ENCODE measurements around the gene MUC2.
A peak's percentile ranks its signal among the peaks of the same experiment; 100 is the strongest.

MUC2 gene

DNA sequence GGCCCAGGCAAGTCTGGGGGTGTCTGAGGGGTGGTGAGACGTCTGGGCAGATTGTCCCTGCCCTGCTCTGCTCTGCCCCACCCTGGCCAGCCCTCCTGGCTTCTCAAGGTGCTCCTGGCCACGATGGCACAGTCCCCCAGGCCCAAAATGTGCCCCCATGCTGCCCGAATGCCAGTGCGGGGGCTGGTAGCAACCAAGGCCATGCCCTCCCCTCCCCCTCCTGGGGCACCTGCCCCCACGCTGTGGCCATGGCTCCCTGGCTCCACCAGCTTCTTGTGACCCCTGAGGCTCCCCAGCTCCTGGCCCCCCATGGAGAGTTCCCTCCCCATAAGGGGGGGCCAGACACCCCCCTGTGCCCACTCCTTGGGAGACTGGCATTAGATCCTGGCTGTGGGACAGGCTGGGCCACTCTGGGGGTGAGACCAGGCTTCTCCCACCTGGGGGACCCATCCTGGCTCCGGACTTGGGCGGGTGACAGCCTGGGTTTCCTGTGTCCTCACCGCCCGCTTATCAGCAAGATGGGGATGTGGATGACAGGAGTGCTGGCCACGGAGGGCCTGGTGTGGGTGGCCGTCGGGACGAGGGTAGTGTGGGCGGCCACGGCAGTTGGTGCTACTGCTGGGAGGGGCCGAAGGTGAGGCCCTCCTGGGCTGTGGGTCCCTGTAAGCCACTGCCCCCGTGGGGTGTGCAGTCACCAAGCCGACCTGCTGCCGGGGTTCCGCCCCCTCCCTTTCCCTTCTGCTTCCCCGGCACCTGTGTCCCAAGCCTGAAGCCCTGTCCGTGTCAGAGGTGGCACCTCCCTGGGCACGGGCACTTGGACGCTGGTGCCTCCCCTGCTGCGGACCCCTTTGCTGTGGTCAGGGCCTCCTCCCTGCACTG is 22.3 kb upstream of the MUC2 start:
- peak; percentile 14 for DNase-seq

- peak; percentile 11 for DNase-seq
These were observed 21.4 kb upstream of the MUC2 start for GRCh38 chr11:1053121-1053901.

GRCh38 chr11:1054143-1055108 is 20.2 kb upstream of the MUC2 start:
- DNase-seq: no peak

DNA sequence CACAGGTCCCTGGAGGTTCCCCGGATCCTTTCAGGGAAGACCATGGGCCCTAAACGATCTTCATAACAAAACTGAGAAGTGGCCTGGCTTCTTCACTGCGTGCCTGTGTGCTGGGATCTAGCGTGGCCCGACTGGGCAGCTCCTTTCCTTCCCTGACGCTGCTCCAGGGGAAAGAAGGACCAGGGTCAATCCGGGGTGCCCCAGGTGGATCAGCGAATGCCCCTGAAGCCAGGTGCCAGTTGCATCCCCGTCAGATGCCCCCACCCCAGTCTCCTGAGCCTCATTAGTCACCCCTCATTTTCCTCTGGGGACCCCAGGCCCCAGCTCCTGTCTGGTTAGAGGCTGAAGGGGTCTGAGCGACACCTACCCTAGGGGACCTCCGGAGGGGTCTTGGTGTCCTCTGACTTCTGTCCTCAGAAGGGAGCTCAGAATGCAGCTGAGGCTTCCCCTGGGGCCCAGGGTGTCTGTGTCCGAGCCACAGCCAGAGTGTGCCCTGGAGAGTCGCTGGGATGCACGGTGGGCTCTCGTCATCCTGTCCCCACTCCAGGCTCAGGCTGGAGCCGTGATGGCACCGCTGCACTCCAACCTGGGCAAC is 19.5 kb upstream of the MUC2 start:
- no peak for DNase-seq

DNA sequence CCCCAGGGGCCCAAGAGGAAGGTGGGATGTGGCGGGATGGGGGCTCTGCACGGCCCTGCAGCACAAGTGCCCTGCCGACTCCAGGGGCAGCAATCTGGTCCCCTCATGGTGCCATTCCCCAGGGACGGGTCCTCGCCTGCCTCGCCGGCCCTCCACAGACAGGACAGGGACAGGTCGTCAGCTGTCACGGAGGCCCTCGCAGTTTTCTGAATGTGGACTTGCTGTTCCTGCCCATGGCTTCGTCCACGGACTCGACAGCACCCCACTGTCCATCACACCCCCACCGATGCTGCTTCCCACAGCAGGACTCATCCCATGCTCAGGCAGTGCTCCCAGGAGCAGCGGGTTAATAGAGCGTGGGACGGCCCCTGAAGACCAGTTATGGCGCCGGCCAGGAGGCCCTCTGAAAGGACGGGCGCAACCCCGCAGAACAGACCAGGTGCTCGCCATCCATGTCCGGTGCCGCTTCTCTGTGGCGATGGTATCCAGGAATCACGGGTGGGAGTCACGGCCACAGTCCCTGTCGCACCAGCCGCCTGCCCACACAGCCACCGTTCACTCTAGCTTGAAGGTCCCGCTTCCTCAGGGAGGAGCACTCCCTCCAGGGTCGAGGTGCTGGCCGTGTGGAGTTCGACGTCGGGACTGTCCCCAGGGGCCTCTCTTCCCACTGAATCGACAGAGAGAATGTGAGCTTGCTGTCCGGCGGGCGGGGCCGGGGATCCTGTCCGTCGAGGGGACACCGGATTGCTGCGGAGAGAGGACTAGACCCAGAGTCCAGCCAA is 18.5 kb upstream of the MUC2 start:
- DNase-seq: no peak

DNA sequence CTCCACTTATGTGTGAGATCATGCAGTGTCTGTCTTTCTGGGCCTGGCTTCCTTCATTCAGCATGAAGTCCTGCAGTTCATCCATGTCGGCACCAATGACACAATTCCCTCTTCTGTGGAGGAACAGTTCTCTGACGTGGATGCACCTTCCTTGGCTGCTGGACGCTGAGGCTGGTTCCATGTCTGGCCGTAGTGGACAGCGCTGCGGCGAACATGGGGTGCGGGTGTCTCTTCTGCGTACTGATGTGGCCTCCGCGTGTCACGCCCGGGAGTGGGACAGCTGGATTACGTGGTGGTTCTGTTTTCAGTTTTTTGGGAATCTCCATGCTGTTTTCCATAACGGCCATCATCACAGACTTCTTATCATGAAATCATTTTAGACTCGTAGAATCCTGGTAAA is 16.9 kb upstream of the MUC2 start:
- no peak for DNase-seq

- DNase-seq: no peak
These were observed 14.9 kb upstream of the MUC2 start for GRCh38 chr11:1059759-1060158.

GRCh38 chr11:1060410-1060809 is 14.3 kb upstream of the MUC2 start:
- no peak for DNase-seq

GRCh38 chr11:1060852-1061616 is 13.6 kb upstream of the MUC2 start:
- DNase-seq: no peak

- no peak for DNase-seq
These were observed 12.4 kb upstream of the MUC2 start for GRCh38 chr11:1062075-1062820.

DNA sequence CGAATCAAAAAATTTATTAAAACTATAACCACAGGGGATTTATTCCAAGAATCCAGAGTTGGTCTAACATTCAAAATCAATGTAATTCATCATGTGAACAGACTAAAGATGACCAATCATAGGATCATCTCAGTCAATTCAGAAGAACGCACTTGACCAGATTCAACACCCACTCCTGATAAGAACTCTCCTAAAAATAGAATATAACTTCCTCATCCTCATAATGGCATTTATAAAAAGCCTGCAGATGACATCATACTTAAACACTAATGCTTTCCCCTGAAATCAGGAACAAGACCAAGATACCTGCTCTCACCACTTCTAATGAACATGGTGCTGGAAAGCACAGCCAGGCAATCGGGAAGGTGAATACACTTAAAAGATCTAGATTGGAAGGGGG is 10.5 kb upstream of the MUC2 start:
- no peak for DNase-seq

DNA sequence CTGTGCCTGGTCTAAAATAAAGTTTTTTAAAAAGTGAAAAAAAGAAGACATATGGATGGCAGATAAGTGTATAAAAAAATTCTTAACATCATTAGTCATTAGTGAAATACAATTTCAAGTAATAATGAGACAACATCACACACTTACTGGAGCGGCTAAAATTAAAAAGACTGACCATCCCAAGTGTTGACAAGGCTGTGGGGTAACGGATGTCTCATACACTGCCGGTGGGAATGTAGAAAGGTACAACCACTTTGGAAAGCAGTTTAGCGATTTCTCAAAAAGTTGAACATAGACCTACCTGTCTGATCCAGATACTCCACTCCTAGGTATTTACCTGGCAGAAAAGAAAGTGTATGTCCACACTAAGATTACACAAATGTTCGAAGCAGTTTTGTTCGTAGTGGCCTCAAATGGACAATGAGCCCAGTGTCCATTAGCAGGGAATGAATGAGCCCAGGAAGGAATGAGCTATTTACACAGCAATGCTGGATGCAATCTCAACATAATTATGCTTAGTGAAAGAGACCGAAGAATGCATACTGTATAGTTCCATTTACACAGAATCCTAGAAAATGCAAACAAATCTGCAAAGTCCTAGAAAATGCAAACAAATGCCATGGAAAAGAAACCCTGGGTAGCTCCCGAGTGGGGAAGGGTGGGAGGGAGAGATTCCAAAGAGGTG is 6.7 kb upstream of the MUC2 start:
- DNase-seq: no peak

DNA sequence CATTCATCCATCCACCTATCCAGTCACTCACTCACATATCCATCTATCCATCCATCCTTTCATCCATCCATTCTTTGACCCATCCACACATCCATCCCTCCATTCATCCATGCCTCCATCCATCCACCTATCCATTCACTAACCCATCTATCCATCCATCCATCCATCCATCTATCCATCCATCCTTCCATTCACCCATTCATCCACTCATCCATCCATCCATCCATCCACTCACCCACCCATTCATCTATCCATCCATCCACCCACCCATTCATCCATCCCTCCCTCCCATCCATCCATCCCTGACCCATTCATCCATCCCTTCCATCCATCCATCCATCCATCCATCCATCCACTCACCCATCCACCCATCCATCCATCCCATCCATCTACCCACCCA is 4.9 kb upstream of the MUC2 start:
- no peak for DNase-seq

- no peak for DNase-seq
These were observed 3.8 kb upstream of the MUC2 start for GRCh38 chr11:1070594-1071462.

- peak; percentile 11 for DNase-seq
These were observed 3.0 kb upstream of the MUC2 start for GRCh38 chr11:1071571-1072115.

DNA sequence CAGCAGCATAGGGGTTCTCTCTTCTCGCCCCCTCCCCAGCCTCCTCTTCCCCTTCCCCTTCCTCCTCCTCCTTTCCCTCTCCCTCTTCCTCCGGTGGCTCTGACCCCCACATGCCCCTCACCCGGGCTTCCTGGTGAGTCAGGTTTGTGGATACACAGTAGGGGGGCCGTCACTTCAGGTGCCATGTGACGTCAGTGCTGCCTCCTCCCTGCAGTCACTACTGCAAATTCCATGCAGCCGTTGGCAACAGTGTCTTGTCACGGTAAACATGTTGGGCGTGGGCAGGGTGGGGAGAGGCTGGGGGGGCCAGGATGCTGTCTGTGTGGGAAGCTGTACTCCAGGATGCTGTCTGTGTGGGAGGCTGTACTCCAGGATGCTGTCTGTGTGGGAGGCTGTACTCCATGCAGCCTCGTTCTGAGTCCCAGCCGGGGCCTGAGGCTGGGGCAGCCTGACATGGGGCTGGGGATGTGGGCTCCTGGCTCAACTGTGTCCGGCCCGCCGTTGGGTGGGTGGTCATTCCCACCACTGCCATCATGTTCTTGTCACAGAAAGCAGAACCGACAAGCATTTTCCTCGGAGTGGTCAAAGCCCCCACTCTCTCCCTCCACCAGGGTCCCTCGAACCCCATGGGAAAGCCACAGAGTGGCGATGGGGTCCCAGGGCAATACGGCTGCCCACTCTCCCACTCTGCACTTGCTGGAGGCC is 2.4 kb upstream of the MUC2 start:
- DNase-seq: peak; percentile 11

DNA sequence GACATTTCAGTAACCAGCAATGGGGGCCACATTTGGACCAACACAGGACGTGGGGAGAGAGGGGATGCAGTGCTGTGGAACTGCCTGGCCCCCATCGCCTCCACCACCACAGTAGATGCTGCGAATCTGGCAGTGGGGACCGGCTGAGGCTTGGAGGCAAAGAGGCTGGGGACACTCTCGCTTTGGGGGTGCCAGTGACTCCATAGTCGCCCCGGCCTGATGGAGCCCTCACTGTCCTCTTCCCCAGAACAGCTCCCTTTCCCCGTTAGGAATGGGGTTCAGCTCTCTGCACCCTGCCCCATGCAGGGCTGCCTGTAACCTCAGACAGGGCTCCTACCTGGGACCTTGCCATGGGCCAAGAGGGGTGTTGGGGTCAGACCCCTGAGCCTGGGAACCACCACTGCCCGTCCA is 1.8 kb upstream of the MUC2 start:
- DNase-seq: peak; percentile 9
